Right cardiac atrium (tissue), 5 donors: ENCODE measurements around the gene TMEM86B. TPM values are rescaled to one million over a fixed set of nuclear protein-coding genes. Genes with fewer than 3 reads are reported as not detected.

Experiments
- ATAC-seq, 2 donors: fragments of 200-7000 bp; cut with Tn5 transposase; one replicate each; pipeline versions ENCODE4 v1.8.0 to v1.9.1; 2020; ENCODE audit warnings: moderate library complexity in 2 of 2, mild to moderate bottlenecking in 1 of 2
- DNase-seq, 3 donors: peaks; one replicate each; pipeline ENCODE4 v3.0.0-alpha.2; 2020
- H3K27ac ChIP-seq: one replicate; pipeline ENCODE4 v1.5.1; 2013; ENCODE audit warnings: mild to moderate bottlenecking, low read length, control low read depth, moderate library complexity
- H3K27me3 ChIP-seq: one replicate; pipeline ENCODE4 v1.6.1; 2013; ENCODE audit not compliant: control insufficient read depth, insufficient read depth
- H3K4me1 ChIP-seq: one replicate; pipeline ENCODE4 v1.6.1; 2013; ENCODE audit warnings: low read length; ENCODE audit not compliant: control insufficient read depth, insufficient read depth
- H3K4me3 ChIP-seq: one replicate; pipeline ENCODE4 v1.5.1; 2013; ENCODE audit warnings: low read length, control low read depth
- H3K9me3 ChIP-seq: one replicate; pipeline ENCODE4 v1.6.1; 2013; ENCODE audit warnings: low read length; ENCODE audit not compliant: control insufficient read depth
- WGBS: extraction: QIAGEN DNeasy Blood & Tissue Kit; methylation state at CpG from one replicate; pipeline ENCODE4 v1.1.7; 2013; 5-methylcytosine and 5-hydroxymethylcytosine counted together
- intact Hi-C, 4 donors: fragments of 100-400 bp; cut with DNase I; formaldehyde crosslinking; loops; one replicate each; pipeline versions ENCODE4 v1.11.0 to v1.14.0; 2022 to 2023
- long read RNA-seq, 4 donors: library from polyadenylated mRNA; unstranded; transcript quantifications; one replicate each; pipeline ENCODE4 v2.0.0, GENCODE V29; 2020 to 2021
- polyA plus RNA-seq: library from polyadenylated mRNA; stranded (reverse); fragments of 200-250 nt; gene quantifications from one replicate; pipeline ENCODE4 v1.2.3, GENCODE V29; 2013
- total RNA-seq, 4 donors: library from RNA; stranded (reverse); fragmentation: NEBNext Ultra II Directional; extraction: Animal tissue kit (Norgen Biotek cat#: 25700); gene quantifications; one replicate each; pipeline ENCODE4 v1.2.1, GENCODE V29; 2021
- donor health status: healthy with polysubstance abuse.
- donor health status: DM: no; HTN: yes; CAD: no.
- donor health status: DM: no; HTN: no; CAD: no.
- donor health status: DM: no; HTN: yes; CAD: no; lungs with severe emphysema.
- donor health status: DM: yes; HTN: yes; CAD: no.

Gene TMEM86B, protein sequence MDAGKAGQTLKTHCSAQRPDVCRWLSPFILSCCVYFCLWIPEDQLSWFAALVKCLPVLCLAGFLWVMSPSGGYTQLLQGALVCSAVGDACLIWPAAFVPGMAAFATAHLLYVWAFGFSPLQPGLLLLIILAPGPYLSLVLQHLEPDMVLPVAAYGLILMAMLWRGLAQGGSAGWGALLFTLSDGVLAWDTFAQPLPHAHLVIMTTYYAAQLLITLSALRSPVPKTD
- total RNA-seq = 1 to 10 TPM in 3 of 4 donors, under 1 TPM in 1; 0.80 to 2.1 (median 1.3) TPM
- 1.6 TPM for polyA plus RNA-seq
- long read RNA-seq, donor 1, partial matches to known transcripts = 0 of 1 reads
- long read RNA-seq, donor 1, other reads (novel, unspliced or antisense) = 0 of 1 reads
- long read RNA-seq, donor 2, partial matches to known transcripts = 0 of 2 reads
- long read RNA-seq, donor 2, other reads (novel, unspliced or antisense) = 0 of 2 reads
- long read RNA-seq, donor 3, partial matches to known transcripts = 0 of 1 reads
- long read RNA-seq, donor 3, other reads (novel, unspliced or antisense) = 0 of 1 reads
- long read RNA-seq, donor 4, partial matches to known transcripts = 0 of 4 reads
- long read RNA-seq, donor 4, other reads (novel, unspliced or antisense) = 0 of 4 reads

DNA sequence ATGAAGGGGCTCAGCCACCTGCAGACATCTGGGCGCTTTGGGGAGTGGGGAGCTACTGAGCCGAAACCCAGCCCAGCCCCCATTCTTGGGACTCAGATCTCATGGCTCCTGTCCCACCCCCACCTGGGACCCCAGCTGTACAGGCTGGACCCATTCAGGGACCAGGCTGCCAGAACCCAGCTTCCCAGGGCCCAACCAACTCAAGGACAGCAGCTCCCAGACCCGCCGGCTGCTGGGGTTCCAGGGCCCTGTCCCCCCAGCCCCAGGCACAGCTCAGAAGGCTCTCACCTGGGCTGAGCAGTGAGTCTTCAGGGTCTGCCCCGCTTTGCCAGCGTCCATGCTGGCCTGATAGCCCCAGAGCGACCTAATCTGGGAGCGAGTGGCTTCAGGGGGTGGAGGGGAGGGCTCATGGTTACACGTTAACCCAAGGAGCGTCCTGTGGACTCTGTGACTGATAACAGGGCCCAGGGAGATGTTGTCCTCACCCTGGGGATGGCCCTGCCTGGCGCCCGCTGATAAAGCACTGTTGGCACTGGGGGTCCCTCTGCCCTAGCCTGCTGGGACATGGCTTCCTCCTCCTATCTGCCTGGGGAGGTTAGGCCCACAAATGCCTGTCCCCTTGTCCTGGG, at the start of gene TMEM86B:
Gene TMEM86B (minus strand): TSS at position 361 of the 629 bp plus-strand sequence. CDS start 22 bp downstream, at position 339.
- Histone ChIP-seq H3K27ac (no peak within 1 kb of the TSS), H3K27me3 (no peaks in the 10 kb centered on the region), H3K9me3 (no peaks in the 10 kb centered on the region), H3K4me1 (no peaks in the 10 kb centered on the region), H3K4me3 (no peak within 1 kb of the TSS)
- ATAC-seq (no peak), DNase-seq (no peak)
- 72% methylated on average over 12 of the region's 12 CpGs for WGBS
- intact Hi-C loops = no loop called here

DNA sequence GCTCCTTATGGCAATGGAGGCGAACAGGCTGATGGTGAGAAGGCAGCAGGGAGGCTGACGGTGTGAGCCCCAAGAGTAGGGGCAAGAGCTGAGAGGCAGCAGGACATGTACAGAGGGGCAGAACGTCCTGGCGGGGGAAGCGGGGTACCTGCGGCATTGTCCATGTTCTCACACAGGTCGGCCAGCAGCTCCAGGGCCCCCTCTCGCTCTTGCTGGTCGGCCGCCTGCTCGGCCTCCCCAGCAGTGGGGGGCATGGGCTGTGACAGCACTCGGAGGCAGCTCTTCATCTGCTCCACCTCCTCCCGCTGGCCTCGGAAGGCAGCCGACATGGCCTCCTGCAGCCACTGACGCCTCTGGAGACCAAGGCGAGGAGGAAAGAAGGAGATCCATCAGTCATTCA, 48.9 kb upstream of the TMEM86B start:
- 87% methylated on average over 17 of the region's 17 CpGs for WGBS
- no peak overlapping the region for H3K27ac ChIP-seq

DNA sequence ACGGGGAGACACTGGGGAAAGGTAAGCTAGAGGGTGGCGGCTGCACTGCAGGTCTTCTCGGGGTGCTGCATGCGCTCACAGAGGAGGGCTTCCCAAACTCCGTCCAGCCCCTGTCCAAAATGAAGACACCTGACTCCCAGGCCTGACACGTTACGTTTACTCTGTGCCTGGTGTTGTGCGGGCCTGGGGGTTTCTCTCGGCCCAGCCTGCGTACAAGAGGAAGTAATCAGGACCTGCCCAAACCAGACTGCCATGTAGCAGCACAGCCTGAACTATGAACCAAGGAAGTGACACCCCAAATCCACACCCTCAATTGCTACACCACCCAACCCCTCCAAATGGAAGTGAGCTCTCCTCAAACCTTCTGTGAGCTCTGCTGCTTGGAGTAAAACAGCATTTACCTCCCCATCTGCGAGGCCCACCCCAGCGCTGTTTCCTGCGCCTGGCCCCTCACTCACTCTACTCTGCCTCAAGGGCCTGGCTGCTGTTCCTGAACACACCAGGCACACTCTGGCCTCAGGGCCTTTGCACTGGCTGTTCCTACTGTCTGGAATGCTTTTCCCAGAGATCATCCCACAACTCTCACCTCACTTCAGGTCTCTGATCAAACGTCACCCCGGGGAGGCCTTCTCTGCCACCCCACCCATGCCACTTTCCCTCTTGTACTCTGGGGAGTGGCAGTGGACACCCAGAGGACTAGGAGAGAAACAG, 48.3 kb upstream of the TMEM86B start:
- H3K4me3 ChIP-seq = no peak overlapping the region
- 88% methylated on average over 15 of the region's 15 CpGs for WGBS
- no peaks in the 10 kb centered on the region for H3K27me3 ChIP-seq
- intact Hi-C loops = no loop called here
- ATAC-seq (no peak), DNase-seq (no peak)
- H3K9me3 ChIP-seq = no peaks in the 10 kb centered on the region
- H3K27ac ChIP-seq = no peak overlapping the region
- no peaks in the 10 kb centered on the region for H3K4me1 ChIP-seq

More for the DNA sequence above, 48.9 kb upstream of the TMEM86B start:
- no peak overlapping the region for H3K4me3 ChIP-seq
- H3K4me1 ChIP-seq = no peaks in the 10 kb centered on the region
- intact Hi-C loops = no loop called here
- H3K9me3 ChIP-seq = no peaks in the 10 kb centered on the region
- ATAC-seq (no peak), DNase-seq (no peak)
- no peaks in the 10 kb centered on the region for H3K27me3 ChIP-seq

DNA sequence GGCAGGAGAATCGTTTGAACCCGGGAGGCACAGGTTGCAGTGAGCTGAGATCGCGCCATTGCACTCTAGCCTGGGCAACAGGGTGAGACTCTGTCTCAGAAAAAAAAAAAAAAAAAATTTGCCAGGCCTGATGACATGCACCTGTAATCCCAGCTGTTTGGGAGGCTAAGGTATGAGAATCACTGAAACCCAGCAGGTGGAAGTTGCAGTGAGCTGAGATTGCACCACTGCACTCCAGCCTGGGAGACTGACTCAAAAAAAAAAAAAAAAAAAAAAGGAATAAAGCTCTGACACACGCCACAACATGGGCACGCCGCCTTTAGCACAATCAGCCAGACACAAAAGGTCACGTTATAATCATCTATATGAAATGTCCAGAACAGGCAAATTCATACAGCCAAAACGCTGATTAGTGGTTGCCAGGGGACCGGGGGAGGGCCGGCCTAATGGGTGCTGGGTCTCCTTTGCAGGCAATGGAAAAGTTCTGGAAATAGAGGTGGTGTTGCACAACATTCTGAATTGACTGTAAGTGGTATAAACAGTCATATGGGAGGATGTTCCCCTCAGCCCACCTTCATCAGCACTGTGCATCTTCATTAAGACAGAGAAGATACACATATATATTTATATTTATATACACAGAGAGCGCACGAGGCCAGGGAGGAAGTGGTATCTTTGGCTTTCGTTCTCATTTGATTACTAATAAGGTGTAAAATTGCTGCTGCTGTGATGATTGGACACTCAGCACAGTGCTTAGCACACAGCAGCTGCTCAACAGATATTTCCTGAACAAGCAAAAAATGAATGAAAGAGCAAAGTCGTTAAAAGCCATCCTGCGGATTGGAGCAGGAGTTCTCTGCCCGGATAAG, 47.5 kb upstream of the TMEM86B start:
- Histone ChIP-seq H3K9me3 (no peaks in the 10 kb centered on the region), H3K4me1 (no peaks in the 10 kb centered on the region), H3K27me3 (no peaks in the 10 kb centered on the region), H3K27ac (no peak overlapping the region), H3K4me3 (no peak overlapping the region)
- intact Hi-C loops = no loop called here
- 77% methylated on average over 17 of the region's 17 CpGs for WGBS
- DNase-seq = no peak
- no peak for ATAC-seq

DNA sequence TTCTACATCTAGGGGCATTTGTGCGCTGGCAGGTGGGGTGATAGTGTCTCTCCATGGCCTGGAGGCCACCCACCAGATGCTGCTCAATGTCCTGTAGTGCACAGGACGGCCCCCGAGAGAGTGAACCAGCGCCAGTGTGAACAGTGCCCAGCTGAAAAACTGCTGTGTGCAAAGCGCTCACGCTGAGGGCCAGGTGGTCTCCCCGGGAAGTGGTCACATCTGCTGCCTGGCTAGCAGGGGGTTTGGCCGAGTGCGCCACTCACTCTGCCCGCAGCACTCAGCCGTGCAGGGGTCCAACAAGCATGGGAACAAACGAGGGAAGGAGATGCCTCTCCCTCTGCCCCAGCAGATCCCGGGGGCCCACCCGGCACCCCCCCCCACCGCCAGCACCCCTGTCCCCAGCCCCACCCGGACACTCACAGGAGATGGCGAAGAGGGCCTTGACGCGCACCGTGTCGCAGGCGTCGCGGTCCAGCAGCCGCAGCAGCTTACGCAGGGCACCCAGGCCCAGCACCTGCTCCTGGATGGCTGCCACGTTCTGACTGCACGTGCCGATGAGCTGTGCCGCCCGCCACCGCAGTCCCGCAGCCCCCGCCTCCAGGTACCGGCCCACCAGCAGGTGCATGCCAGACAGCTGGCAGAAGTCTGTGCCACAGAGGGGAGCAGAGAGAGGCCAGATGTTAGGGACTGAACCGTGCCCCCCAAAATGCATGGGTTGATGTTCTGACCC, 45.6 kb upstream of the TMEM86B start:
- Histone ChIP-seq H3K27ac (no peak overlapping the region), H3K4me1 (no peaks in the 10 kb centered on the region), H3K9me3 (no peaks in the 10 kb centered on the region), H3K27me3 (no peaks in the 10 kb centered on the region), H3K4me3 (no peak overlapping the region)
- ATAC-seq = no peak
- no peak for DNase-seq
- WGBS = 95% methylated on average over 36 of the region's 36 CpGs
- intact Hi-C loops = no loop called here

DNA sequence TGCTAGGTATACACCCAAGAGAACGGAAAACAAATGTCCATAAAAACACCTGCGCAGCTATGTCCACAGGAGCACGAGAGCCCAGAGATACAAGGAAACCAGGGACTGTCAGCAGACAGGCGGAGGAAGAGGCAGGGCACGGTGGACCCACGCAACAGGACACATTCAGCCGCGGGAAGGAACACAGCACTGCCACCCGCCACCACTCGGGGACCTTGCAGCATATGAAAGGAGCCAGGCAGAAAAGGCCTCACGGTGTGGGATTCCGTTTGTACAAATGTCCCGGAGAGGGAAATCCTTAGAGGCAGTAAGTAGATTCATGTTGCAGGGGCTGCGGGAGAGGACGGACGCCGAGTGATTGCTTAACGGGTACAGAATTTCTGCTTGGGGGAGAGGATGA, 43.6 kb upstream of the TMEM86B start:
- ATAC-seq (no peak), DNase-seq (no peak)
- H3K27ac ChIP-seq = no peak overlapping the region
- H3K27me3 ChIP-seq = no peaks in the 10 kb centered on the region
- H3K4me1 ChIP-seq = no peaks in the 10 kb centered on the region
- no peak overlapping the region for H3K4me3 ChIP-seq
- intact Hi-C loops = no loop called here
- WGBS = 94% methylated on average over 18 of the region's 18 CpGs
- no peaks in the 10 kb centered on the region for H3K9me3 ChIP-seq

DNA sequence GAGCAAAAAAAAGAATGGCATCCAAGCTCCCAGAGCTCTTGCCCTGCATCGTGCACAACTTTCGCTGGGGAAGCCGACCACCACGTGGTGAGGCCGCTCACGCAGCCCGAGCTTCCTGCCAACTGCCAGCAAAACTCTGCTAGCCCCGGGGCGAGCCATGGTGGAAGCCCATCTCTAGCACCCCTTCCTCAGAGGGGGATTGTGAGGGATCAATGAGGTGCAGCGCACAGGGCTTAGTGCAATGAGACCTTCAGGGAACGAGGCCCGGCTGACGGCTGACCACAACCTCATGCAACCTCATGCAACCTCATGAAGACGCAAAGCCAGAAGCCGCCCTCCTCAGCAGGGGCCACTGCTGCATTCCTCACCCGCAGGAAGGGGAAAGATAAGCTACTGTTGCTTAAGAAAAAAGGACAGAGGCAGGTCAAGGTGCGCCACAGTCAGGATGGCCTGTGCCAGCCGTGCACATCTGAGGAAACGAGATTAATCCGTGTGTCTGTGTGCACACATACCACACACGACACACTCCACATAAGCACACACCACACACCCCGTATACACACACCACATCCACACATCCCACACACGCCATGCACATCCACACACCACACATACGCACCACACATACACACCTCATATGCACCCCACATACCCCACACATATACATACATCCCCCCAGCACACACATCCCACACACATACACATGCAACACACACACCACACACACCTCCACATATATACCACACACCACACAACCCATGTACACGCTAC, 41.8 kb upstream of the TMEM86B start:
- ATAC-seq (no peak), DNase-seq (no peak)
- H3K9me3 ChIP-seq = no peaks in the 10 kb centered on the region
- no peak overlapping the region for H3K27ac ChIP-seq
- no peaks in the 10 kb centered on the region for H3K27me3 ChIP-seq
- 86% methylated on average over 25 of the region's 25 CpGs for WGBS
- H3K4me3 ChIP-seq = no peak overlapping the region
- intact Hi-C loops = no loop called here
- H3K4me1 ChIP-seq = no peaks in the 10 kb centered on the region

DNA sequence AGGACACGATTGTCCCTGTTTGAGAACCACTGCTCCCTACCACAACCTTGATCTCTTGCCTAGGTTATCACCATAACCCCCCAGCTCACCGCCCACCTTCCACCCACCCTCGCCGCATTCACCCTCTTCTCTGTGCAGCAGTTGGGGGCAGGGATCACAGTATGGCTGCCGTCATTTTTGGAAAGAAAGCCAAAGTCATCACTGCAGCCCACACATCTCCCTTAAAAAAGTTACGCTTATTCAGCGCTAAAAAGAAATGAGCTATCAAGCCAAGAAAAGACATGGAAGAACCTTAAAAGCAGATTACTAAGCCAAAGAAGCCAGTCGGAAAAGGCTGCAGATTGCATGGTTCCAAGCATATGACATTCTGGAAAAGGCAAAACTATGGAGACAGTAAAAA, 40.7 kb upstream of the TMEM86B start:
- intact Hi-C loops = no loop called here
- WGBS = 71% methylated on average over 8 of the region's 8 CpGs
- H3K9me3 ChIP-seq = no peaks in the 10 kb centered on the region
- H3K4me1 ChIP-seq = no peaks in the 10 kb centered on the region
- DNase-seq (peak in 1 of 3 donors; percentile 19), ATAC-seq (no peak)
- H3K27me3 ChIP-seq = no peaks in the 10 kb centered on the region
- no peak overlapping the region for H3K4me3 ChIP-seq
- no peak overlapping the region for H3K27ac ChIP-seq

DNA sequence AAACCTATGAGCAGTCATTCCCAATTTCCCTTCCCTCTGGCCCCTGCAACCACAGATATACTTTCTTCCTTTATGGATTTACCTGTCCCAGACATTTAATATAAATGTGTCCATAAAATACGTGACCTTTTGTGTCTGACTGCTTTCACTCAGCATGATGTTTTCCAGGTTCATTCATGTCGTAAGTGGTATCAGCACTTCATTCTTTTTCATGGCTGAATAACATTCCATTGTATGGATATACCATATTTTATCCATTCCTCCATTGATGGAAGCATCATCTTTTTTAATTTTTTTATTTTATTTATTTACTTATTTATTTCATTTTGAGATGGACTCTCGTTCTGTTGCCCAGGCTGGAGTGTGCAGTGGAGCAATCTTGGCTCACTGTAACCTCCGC, 38.3 kb upstream of the TMEM86B start:
- no peaks in the 10 kb centered on the region for H3K27me3 ChIP-seq
- H3K4me1 ChIP-seq = no peaks in the 10 kb centered on the region
- intact Hi-C loops = no loop called here
- WGBS = 98% methylated on average over 4 of the region's 4 CpGs
- no peak overlapping the region for H3K4me3 ChIP-seq
- ATAC-seq = no peak
- no peaks in the 10 kb centered on the region for H3K9me3 ChIP-seq
- DNase-seq = no peak
- no peak overlapping the region for H3K27ac ChIP-seq
